ENCODE measurements around the gene DOCK4.

DNA sequence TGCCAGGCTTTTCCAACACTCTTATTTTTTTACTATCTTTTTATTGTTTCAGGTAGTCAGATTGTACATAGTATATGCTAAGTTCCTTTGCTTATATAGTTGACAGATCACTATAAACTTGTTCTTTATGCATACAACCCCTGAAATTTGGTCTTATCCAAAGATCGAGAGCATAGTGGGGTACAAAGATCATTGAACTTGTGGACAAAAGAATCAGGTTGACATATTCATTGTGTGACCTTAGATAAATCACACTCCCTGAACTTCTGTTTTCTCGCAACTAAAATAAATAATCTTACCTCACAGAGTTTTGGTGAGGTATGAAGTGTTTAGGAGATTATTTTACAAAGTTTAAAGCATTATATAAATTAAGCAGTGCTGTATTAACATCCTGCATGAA is 22.4 kb upstream of the DOCK4 start:
- TF ChIP-seq CHD2 (IDR thresholded peaks at IDR 0.05; ENCODE audit: low read length, partially characterized antibody) (no peak), CEBPB (IDR thresholded peaks at IDR 0.05) (no peak), ZFP36 (IDR thresholded peaks at IDR 0.05; ENCODE audit: borderline replicate concordance, partially characterized antibody) (no peak), JUNB (IDR thresholded peaks at IDR 0.05) (no peak), KDM5A (IDR thresholded peaks at IDR 0.05) (no peak), ESRRA (IDR thresholded peaks at IDR 0.05; ENCODE audit: borderline replicate concordance, low read length) (no peak)
- TF ChIP-seq, protein P1, sequence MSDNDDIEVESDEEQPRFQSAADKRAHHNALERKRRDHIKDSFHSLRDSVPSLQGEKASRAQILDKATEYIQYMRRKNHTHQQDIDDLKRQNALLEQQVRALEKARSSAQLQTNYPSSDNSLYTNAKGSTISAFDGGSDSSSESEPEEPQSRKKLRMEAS (IDR thresholded peaks at IDR 0.05), result no peak
- TF ChIP-seq, protein P2, sequence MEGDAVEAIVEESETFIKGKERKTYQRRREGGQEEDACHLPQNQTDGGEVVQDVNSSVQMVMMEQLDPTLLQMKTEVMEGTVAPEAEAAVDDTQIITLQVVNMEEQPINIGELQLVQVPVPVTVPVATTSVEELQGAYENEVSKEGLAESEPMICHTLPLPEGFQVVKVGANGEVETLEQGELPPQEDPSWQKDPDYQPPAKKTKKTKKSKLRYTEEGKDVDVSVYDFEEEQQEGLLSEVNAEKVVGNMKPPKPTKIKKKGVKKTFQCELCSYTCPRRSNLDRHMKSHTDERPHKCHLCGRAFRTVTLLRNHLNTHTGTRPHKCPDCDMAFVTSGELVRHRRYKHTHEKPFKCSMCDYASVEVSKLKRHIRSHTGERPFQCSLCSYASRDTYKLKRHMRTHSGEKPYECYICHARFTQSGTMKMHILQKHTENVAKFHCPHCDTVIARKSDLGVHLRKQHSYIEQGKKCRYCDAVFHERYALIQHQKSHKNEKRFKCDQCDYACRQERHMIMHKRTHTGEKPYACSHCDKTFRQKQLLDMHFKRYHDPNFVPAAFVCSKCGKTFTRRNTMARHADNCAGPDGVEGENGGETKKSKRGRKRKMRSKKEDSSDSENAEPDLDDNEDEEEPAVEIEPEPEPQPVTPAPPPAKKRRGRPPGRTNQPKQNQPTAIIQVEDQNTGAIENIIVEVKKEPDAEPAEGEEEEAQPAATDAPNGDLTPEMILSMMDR (IDR thresholded peaks at IDR 0.05), result no peak
- TF ChIP-seq, protein P3, sequence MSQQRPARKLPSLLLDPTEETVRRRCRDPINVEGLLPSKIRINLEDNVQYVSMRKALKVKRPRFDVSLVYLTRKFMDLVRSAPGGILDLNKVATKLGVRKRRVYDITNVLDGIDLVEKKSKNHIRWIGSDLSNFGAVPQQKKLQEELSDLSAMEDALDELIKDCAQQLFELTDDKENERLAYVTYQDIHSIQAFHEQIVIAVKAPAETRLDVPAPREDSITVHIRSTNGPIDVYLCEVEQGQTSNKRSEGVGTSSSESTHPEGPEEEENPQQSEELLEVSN (IDR thresholded peaks at IDR 0.05; ENCODE audit: borderline replicate concordance, low read depth), result no peak
- TF ChIP-seq, protein P4, sequence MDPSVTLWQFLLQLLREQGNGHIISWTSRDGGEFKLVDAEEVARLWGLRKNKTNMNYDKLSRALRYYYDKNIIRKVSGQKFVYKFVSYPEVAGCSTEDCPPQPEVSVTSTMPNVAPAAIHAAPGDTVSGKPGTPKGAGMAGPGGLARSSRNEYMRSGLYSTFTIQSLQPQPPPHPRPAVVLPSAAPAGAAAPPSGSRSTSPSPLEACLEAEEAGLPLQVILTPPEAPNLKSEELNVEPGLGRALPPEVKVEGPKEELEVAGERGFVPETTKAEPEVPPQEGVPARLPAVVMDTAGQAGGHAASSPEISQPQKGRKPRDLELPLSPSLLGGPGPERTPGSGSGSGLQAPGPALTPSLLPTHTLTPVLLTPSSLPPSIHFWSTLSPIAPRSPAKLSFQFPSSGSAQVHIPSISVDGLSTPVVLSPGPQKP (IDR thresholded peaks at IDR 0.05; ENCODE audit: low read depth, low read length), result no peak
- TF ChIP-seq, protein P5, sequence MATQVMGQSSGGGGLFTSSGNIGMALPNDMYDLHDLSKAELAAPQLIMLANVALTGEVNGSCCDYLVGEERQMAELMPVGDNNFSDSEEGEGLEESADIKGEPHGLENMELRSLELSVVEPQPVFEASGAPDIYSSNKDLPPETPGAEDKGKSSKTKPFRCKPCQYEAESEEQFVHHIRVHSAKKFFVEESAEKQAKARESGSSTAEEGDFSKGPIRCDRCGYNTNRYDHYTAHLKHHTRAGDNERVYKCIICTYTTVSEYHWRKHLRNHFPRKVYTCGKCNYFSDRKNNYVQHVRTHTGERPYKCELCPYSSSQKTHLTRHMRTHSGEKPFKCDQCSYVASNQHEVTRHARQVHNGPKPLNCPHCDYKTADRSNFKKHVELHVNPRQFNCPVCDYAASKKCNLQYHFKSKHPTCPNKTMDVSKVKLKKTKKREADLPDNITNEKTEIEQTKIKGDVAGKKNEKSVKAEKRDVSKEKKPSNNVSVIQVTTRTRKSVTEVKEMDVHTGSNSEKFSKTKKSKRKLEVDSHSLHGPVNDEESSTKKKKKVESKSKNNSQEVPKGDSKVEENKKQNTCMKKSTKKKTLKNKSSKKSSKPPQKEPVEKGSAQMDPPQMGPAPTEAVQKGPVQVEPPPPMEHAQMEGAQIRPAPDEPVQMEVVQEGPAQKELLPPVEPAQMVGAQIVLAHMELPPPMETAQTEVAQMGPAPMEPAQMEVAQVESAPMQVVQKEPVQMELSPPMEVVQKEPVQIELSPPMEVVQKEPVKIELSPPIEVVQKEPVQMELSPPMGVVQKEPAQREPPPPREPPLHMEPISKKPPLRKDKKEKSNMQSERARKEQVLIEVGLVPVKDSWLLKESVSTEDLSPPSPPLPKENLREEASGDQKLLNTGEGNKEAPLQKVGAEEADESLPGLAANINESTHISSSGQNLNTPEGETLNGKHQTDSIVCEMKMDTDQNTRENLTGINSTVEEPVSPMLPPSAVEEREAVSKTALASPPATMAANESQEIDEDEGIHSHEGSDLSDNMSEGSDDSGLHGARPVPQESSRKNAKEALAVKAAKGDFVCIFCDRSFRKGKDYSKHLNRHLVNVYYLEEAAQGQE (IDR thresholded peaks at IDR 0.05), result no peak
